ENCODE measurements around the gene STARD5. TPM values are rescaled to one million over a fixed set of nuclear protein-coding genes. Genes with fewer than 3 reads are reported as not detected.

Gene STARD5
- total and polyA plus RNA-seq, 2 of the 8 experiments (the other 6 are each of a cell fraction or from before 2014, with no cell fraction given): 5.5 to 10.4 TPM

DNA sequence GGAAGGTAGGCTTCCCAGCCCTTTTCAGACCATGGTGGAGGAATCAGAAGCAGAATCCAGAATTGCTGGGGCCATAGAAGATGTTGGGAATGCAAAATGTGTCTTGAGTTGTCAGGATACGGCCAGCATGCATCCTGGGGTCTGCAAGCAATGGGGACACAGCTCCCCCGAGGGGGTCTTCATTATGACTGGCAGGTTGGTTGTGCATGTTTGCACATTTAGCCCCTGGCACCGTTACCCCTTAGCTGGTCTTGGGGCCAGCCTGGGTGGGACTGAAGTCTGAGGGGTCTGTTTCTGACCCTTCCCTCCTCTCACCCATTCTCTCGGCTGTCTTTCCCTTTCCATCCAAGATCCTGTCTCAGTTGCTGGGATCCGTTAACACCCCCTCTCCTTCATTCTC, 50.7 kb downstream of the STARD5 start:
- no peak overlapping the region for H3K14ac ChIP-seq (ENCODE audit: insufficient read length)
- peaks cover 0 to 2% (median 0%) of the 10 kb centered on the region in 4 experiments; a peak in 1 of 7 replicates for H3K27me3 ChIP-seq (replicated peaks in 1 of 4; ENCODE audit: control insufficient read depth in 3 of 4, extremely low read depth in 1 of 4, insufficient read depth in 3 of 4, low read length in 3 of 4)
- H3K9me3 ChIP-seq (ENCODE audit: insufficient read depth in 2 of 2, low read depth in 1 of 2, low read length in 1 of 2): peaks cover 6 to 7% of the 10 kb centered on the region in 2 experiments; a peak in 2 of 4 replicates
- DNase-seq (ENCODE audit: low read depth in 1 of 2, low spot score in 2 of 2): no peak
- H2BK5ac ChIP-seq (ENCODE audit: low read depth, low read length): no peak overlapping the region
- no peak overlapping the region for H3K9ac ChIP-seq (replicated peaks in 1 of 4; ENCODE audit: extremely low read depth in 1 of 4, low read depth in 3 of 4, low read length in 3 of 4)
- no peak overlapping the region for H2BK20ac ChIP-seq (ENCODE audit: low read length)
- WGBS, 2 experiments (ENCODE audit: extremely low coverage in 1 of 2, insufficient coverage in 1 of 2, insufficient read length in 1 of 2, insufficient replicate concordance in 2 of 2, low coverage in 1 of 2, low lambda C conversion rate in 2 of 2, missing lambda C conversion rate in 1 of 2): 80% methylated on average over 4 of the region's 5 CpGs; no CpG with 5 or more reads in 1 of the 2 experiments
- H2AK5ac ChIP-seq (ENCODE audit: low read depth, low read length): no peak overlapping the region
- no peaks in the 10 kb centered on the region for H3K23me2 ChIP-seq (ENCODE audit: low read depth, low read length)
- ChIA-PET CTCF (ENCODE audit: partially characterized antibody) (interaction anchor here (0.6 to 6.6 kb wide), 6 partner anchors 69 to 404 kb away, joined by 3 to 94 read pairs (median 4); no protein-coding TSS in a partner anchor), POLR2A (ENCODE audit: partially characterized antibody) (no interaction called here)
- H3K4me1 ChIP-seq (replicated peaks in 1 of 4; ENCODE audit: control insufficient read depth in 3 of 4, insufficient read depth in 4 of 4, low read length in 3 of 4): no peaks in the 10 kb centered on the region
- H3K4me3 ChIP-seq (ENCODE audit: extremely low read depth in 1 of 4, insufficient read depth in 2 of 4, low read depth in 3 of 4, low read length in 4 of 4): no peak overlapping the region
- no peak overlapping the region for H2AFZ ChIP-seq (ENCODE audit: low read length)
- H2BK120ac ChIP-seq (replicated peaks; ENCODE audit: low read depth, low read length): no peak overlapping the region
- no peak for FAIRE-seq
- no peak overlapping the region for H3K4me2 ChIP-seq (ENCODE audit: insufficient read depth in 1 of 2, low read depth in 2 of 2, low read length in 2 of 2)
- H3K56ac ChIP-seq (replicated peaks; ENCODE audit: insufficient read length, low read depth, low read length): no peak overlapping the region
- H3K18ac ChIP-seq (ENCODE audit: extremely low read depth, low read length): no peak overlapping the region
- H4K5ac ChIP-seq (ENCODE audit: insufficient read length, low read depth, low read length): no peak overlapping the region
- no peaks in the 10 kb centered on the region for H4K20me1 ChIP-seq (replicated peaks in 1 of 2; ENCODE audit: control insufficient read depth in 1 of 2, insufficient read depth in 2 of 2, low read length in 2 of 2)
- no peak overlapping the region for H2BK15ac ChIP-seq (ENCODE audit: low read length)
- H3K23ac ChIP-seq (ENCODE audit: insufficient read length): no peak overlapping the region
- no peak overlapping the region for H3K4ac ChIP-seq (replicated peaks; ENCODE audit: insufficient read length, low read depth, low read length)
- H4K91ac ChIP-seq (replicated peaks; ENCODE audit: insufficient read length, low read length): no peak overlapping the region
- H3K79me1 ChIP-seq (ENCODE audit: low read depth, low read length): no peaks in the 10 kb centered on the region
- H3K36me3 ChIP-seq (ENCODE audit: control insufficient read depth in 2 of 4, insufficient read depth in 4 of 4, low read length in 3 of 4): no peaks in the 10 kb centered on the region
- no peaks in the 10 kb centered on the region for H3K79me2 ChIP-seq (ENCODE audit: control insufficient read depth in 1 of 2, insufficient read depth in 2 of 2, low read length in 2 of 2)
- no peak overlapping the region for H4K8ac ChIP-seq (ENCODE audit: extremely low read depth, insufficient read depth, low read length)
- no peak overlapping the region for H2BK12ac ChIP-seq (ENCODE audit: low read depth, low read length)
- H3K27ac ChIP-seq (ENCODE audit: low read depth, low read length): no peak overlapping the region
- TF ChIP-seq RBBP5 (IDR thresholded peaks at IDR 0.05; ENCODE audit: borderline replicate concordance, low read depth, low read length) (no peak), TCF12 (IDR thresholded peaks at IDR 0.05; ENCODE audit: low read depth, low read length) (no peak), CBX5 (IDR thresholded peaks at IDR 0.05; ENCODE audit: low read depth, low read length) (no peak), CEBPB (IDR thresholded peaks at IDR 0.05; ENCODE audit: low read depth, low read length) (no peak), SUZ12 (IDR thresholded peaks at IDR 0.05; ENCODE audit: low read length) (no peak), CHD2 (IDR thresholded peaks at IDR 0.05; ENCODE audit: low read length) (no peak), GTF2F1 (IDR thresholded peaks at IDR 0.05; ENCODE audit: borderline replicate concordance, low read depth, low read length) (no peak), NRF1 (IDR thresholded peaks at IDR 0.05; ENCODE audit: low read depth, low read length) (no peak), SIRT6 (IDR thresholded peaks at IDR 0.05; ENCODE audit: low read length) (no peak), RAD21 (IDR thresholded peaks at IDR 0.05 in 1 of 2, conservative IDR thresholded peaks at IDR 0.05 in 1 of 2; ENCODE audit: low read depth in 2 of 2, low read length in 2 of 2) (no peak), POLR2A (IDR thresholded peaks at IDR 0.05; ENCODE audit: control extremely low read depth in 1 of 2, low read depth in 2 of 2, low read length in 2 of 2) (no peak)
- TF ChIP-seq, protein P1, sequence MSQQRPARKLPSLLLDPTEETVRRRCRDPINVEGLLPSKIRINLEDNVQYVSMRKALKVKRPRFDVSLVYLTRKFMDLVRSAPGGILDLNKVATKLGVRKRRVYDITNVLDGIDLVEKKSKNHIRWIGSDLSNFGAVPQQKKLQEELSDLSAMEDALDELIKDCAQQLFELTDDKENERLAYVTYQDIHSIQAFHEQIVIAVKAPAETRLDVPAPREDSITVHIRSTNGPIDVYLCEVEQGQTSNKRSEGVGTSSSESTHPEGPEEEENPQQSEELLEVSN (IDR thresholded peaks at IDR 0.05): no peak
- TF ChIP-seq, protein P2, sequence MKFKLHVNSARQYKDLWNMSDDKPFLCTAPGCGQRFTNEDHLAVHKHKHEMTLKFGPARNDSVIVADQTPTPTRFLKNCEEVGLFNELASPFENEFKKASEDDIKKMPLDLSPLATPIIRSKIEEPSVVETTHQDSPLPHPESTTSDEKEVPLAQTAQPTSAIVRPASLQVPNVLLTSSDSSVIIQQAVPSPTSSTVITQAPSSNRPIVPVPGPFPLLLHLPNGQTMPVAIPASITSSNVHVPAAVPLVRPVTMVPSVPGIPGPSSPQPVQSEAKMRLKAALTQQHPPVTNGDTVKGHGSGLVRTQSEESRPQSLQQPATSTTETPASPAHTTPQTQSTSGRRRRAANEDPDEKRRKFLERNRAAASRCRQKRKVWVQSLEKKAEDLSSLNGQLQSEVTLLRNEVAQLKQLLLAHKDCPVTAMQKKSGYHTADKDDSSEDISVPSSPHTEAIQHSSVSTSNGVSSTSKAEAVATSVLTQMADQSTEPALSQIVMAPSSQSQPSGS (IDR thresholded peaks at IDR 0.05; ENCODE audit: low read length): no peak

Data from H1 (cell line).